Neural cell (in vitro differentiated cells): ENCODE data around the gene MMP25. TPM values are rescaled to one million over a fixed set of nuclear protein-coding genes. Genes with fewer than 3 reads are reported as not detected.

Experiments used
- H2AFZ ChIP-seq: fragments of 200-600, 300-800 bp; sonication (generic), shearing (Covaris generic); 2 replicates; pipeline ENCODE4 v1.6.0; 2014; ENCODE audit warnings: low read depth, mild to moderate bottlenecking, antibody characterized with exemption, low read length, moderate library complexity
- H3F3A ChIP-seq: fragments of 200-600 bp; shearing (Covaris generic); 2 replicates; pipeline ENCODE4 v1.6.1; 2016; ENCODE audit warnings: mild to moderate bottlenecking, moderate library complexity, mixed read lengths, antibody characterized with exemption, low read length; ENCODE audit not compliant: insufficient read depth, poor library complexity, severe bottlenecking
- H3K27ac ChIP-seq: fragments of 200-600, 300-800 bp; sonication (generic), shearing (Covaris generic); 2 replicates; pipeline ENCODE4 v1.5.1; 2014; ENCODE audit warnings: mild to moderate bottlenecking, low read length, moderate library complexity
- H3K27me3 ChIP-seq: fragments of 300-800, 200-600 bp; sonication (generic), shearing (Covaris generic); 2 replicates; pipeline ENCODE4 v1.6.0; 2014; ENCODE audit warnings: mild to moderate bottlenecking, low read depth, low read length, moderate library complexity; ENCODE audit not compliant: insufficient read depth
- H3K36me3 ChIP-seq: fragments of 300-800, 200-600 bp; sonication (generic), shearing (Covaris generic); 2 replicates; pipeline ENCODE4 v1.5.1; 2014; ENCODE audit warnings: mild to moderate bottlenecking, antibody characterized with exemption, low read length, moderate library complexity; ENCODE audit not compliant: insufficient read depth
- H3K4me2 ChIP-seq: fragments of 300-800, 200-600 bp; sonication (generic), shearing (Covaris generic); 2 replicates; pipeline ENCODE4 v1.6.0; 2014; ENCODE audit warnings: mild to moderate bottlenecking, low read length
- H3K4me3 ChIP-seq: fragments of 300-800, 200-600 bp; sonication (generic), shearing (Covaris generic); 2 replicates; pipeline ENCODE4 v1.5.1; 2014; ENCODE audit warnings: mild to moderate bottlenecking, low read length, moderate library complexity
- H3K79me2 ChIP-seq: fragments of 200-600 bp; shearing (Covaris generic); replicated peaks from 2 replicates; pipeline ENCODE4 v1.6.0; 2014; ENCODE audit warnings: mild to moderate bottlenecking, low read length, moderate library complexity; ENCODE audit not compliant: insufficient read depth
- H3K9ac ChIP-seq: fragments of 300-800, 200-600 bp; sonication (generic), shearing (Covaris generic); 2 replicates; pipeline ENCODE4 v1.6.1; 2016; ENCODE audit warnings: mild to moderate bottlenecking, low read length, mixed read lengths
- H3K9me2 ChIP-seq: fragments of 200-600 bp; shearing (Covaris generic); 2 replicates; pipeline ENCODE4 v1.6.1; 2016; ENCODE audit warnings: mild to moderate bottlenecking, low read length, mixed read lengths; ENCODE audit not compliant: insufficient read depth
- H3K9me3 ChIP-seq: fragments of 200-600, 300-800 bp; sonication (generic), shearing (Covaris generic); 2 replicates; pipeline ENCODE4 v1.6.1; 2016; ENCODE audit warnings: mild to moderate bottlenecking, mixed run types, low read length, moderate library complexity, mixed read lengths
- H4K20me1 ChIP-seq: fragments of 200-600 bp; shearing (Covaris generic); 2 replicates; pipeline ENCODE4 v1.6.1; 2016; ENCODE audit warnings: mild to moderate bottlenecking, mixed run types; ENCODE audit not compliant: insufficient read depth
- EP300 ChIP-seq: fragments of 450-650 bp; conservative IDR thresholded peaks from 2 replicates; pipeline ENCODE4 v1.6.1; 2014; ENCODE audit warnings: antibody characterized with exemption, mild to moderate bottlenecking, moderate library complexity; ENCODE audit not compliant: poor library complexity, severe bottlenecking
- EZH2 ChIP-seq: fragments of 200-600, 300-800 bp; shearing (Covaris generic), sonication (generic); IDR thresholded peaks from 2 replicates; pipeline ENCODE4 v1.6.1; 2014; ENCODE audit warnings: antibody characterized with exemption, low read length, borderline replicate concordance, mild to moderate bottlenecking; ENCODE audit not compliant: insufficient read depth, poor library complexity, severe bottlenecking
- MXI1 ChIP-seq: fragments of 450-650 bp; conservative IDR thresholded peaks from 2 replicates; pipeline ENCODE4 v1.6.1; 2014; ENCODE audit warnings: antibody characterized with exemption, mild to moderate bottlenecking; ENCODE audit not compliant: poor library complexity, severe bottlenecking
- POLR2AphosphoS5 ChIP-seq: IDR thresholded peaks from 2 replicates; pipeline ENCODE4 v1.6.1; 2012
- RAD21 ChIP-seq: fragments of 450-650 bp; conservative IDR thresholded peaks from 2 replicates; pipeline ENCODE4 v1.6.1; 2014; ENCODE audit warnings: antibody characterized with exemption, mild to moderate bottlenecking, moderate library complexity
- SMC3 ChIP-seq: fragments of 450-650 bp; conservative IDR thresholded peaks from 2 replicates; pipeline ENCODE4 v1.6.1; 2014; ENCODE audit warnings: antibody characterized with exemption, mild to moderate bottlenecking, moderate library complexity; ENCODE audit not compliant: poor library complexity
- TAF1 ChIP-seq: IDR thresholded peaks from 2 replicates; pipeline ENCODE4 v1.6.1; 2012; ENCODE audit warnings: low read depth
- polyA plus RNA-seq: library from polyadenylated mRNA; depleted of rRNA; stranded (reverse); fragments of >200 nt; gene quantifications from 2 replicates; pipeline ENCODE4 v1.2.3, GENCODE V29; 2014
- TF ChIP-seq, protein P1 (sequence below): IDR thresholded peaks from 2 replicates; pipeline ENCODE4 v1.6.1; 2012; ENCODE audit warnings: borderline replicate concordance
- TF ChIP-seq, protein P2 (sequence below): fragments of 450-650 bp; IDR thresholded peaks from 2 replicates; pipeline ENCODE4 v1.5.1; 2014; ENCODE audit warnings: antibody characterized with exemption, mild to moderate bottlenecking, moderate library complexity; ENCODE audit not compliant: poor library complexity, severe bottlenecking

MMP25 gene
- polyA plus RNA-seq, 1 donor from 2014 or later: not detected

DNA sequence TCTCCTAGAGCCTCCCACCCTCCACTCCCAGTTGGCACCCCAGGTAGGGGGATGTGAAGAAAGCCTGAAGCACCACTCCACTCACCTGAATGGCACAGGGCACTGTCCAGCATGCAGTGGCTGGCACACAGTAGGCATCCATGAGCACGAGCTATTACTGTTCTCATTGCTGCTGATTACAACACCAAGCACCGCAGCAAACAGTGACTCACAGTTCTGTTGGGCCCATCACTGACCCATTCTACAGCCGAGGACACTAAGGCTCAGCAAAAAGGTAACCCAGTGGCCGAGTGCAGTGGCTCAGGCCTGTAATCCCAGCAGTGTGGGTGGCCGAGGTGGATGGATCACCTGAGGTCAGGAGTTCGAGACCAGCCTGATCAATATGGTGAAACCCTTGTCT lies 50.0 kb downstream of the MMP25 start:
- Histone ChIP-seq H2AFZ (no peak overlapping the region), H3K9ac (no peak overlapping the region), H3K9me2 (no peaks in the 10 kb centered on the region), H3K79me2 (no peaks in the 10 kb centered on the region), H3F3A (no peaks in the 10 kb centered on the region), H3K4me2 (no peak overlapping the region), H3K27ac (no peak overlapping the region), H4K20me1 (no peaks in the 10 kb centered on the region), H3K27me3 (peaks cover 32% of the 10 kb centered on the region), H3K9me3 (no peaks in the 10 kb centered on the region), H3K4me3 (no peak overlapping the region), H3K36me3 (no peaks in the 10 kb centered on the region)
- TF ChIP-seq MXI1: no peak
- TF ChIP-seq EZH2: no peak
- no peak for TF ChIP-seq POLR2AphosphoS5
- no peak for TF ChIP-seq RAD21
- no peak for TF ChIP-seq TAF1
- TF ChIP-seq, protein P1, sequence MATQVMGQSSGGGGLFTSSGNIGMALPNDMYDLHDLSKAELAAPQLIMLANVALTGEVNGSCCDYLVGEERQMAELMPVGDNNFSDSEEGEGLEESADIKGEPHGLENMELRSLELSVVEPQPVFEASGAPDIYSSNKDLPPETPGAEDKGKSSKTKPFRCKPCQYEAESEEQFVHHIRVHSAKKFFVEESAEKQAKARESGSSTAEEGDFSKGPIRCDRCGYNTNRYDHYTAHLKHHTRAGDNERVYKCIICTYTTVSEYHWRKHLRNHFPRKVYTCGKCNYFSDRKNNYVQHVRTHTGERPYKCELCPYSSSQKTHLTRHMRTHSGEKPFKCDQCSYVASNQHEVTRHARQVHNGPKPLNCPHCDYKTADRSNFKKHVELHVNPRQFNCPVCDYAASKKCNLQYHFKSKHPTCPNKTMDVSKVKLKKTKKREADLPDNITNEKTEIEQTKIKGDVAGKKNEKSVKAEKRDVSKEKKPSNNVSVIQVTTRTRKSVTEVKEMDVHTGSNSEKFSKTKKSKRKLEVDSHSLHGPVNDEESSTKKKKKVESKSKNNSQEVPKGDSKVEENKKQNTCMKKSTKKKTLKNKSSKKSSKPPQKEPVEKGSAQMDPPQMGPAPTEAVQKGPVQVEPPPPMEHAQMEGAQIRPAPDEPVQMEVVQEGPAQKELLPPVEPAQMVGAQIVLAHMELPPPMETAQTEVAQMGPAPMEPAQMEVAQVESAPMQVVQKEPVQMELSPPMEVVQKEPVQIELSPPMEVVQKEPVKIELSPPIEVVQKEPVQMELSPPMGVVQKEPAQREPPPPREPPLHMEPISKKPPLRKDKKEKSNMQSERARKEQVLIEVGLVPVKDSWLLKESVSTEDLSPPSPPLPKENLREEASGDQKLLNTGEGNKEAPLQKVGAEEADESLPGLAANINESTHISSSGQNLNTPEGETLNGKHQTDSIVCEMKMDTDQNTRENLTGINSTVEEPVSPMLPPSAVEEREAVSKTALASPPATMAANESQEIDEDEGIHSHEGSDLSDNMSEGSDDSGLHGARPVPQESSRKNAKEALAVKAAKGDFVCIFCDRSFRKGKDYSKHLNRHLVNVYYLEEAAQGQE: no peak
- no peak for TF ChIP-seq SMC3
- TF ChIP-seq EP300: no peak

- Histone ChIP-seq H3K4me3 (no peak overlapping the region), H3K79me2 (no peaks in the 10 kb centered on the region), H2AFZ (no peak overlapping the region), H3K36me3 (no peaks in the 10 kb centered on the region), H3F3A (no peaks in the 10 kb centered on the region), H3K9me3 (no peaks in the 10 kb centered on the region), H3K4me2 (no peak overlapping the region), H3K9ac (no peak overlapping the region), H3K27me3 (peaks cover 32% of the 10 kb centered on the region), H3K9me2 (no peaks in the 10 kb centered on the region), H4K20me1 (no peaks in the 10 kb centered on the region), H3K27ac (no peak overlapping the region)
- TF ChIP-seq SMC3 (no peak), TAF1 (no peak), MXI1 (no peak), EZH2 (no peak), EP300 (no peak), RAD21 (no peak), POLR2AphosphoS5 (no peak)
- TF ChIP-seq, protein P2, sequence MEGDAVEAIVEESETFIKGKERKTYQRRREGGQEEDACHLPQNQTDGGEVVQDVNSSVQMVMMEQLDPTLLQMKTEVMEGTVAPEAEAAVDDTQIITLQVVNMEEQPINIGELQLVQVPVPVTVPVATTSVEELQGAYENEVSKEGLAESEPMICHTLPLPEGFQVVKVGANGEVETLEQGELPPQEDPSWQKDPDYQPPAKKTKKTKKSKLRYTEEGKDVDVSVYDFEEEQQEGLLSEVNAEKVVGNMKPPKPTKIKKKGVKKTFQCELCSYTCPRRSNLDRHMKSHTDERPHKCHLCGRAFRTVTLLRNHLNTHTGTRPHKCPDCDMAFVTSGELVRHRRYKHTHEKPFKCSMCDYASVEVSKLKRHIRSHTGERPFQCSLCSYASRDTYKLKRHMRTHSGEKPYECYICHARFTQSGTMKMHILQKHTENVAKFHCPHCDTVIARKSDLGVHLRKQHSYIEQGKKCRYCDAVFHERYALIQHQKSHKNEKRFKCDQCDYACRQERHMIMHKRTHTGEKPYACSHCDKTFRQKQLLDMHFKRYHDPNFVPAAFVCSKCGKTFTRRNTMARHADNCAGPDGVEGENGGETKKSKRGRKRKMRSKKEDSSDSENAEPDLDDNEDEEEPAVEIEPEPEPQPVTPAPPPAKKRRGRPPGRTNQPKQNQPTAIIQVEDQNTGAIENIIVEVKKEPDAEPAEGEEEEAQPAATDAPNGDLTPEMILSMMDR: no peak
- TF ChIP-seq, protein P1: no peak
These were observed 50.9 kb downstream of the MMP25 start for GRCh38 chr16:3097266-3097665.
